ENCODE data around the gene MTFMT.

DNA sequence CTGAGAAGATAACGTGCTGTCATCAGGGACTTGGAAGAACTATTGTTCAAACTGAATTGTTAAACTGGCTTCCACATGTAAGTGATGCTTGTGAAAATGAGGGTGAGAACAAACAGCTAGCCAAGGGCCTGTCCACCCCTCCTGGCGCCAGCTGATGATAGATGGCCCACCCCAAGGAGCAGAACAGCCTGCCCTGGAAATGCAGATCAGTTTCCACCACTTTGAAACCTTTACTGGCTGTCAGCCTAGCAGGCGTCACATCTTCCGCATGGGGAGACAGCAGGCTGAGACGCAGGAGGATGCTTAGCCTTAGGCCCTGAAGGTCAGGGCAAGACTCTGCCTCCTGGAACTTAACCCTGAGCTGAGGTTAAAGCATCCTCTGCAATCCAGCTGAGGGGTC is 9.4 kb upstream of the MTFMT start:
- no peak for TF ChIP-seq RAD21 (IDR thresholded peaks at IDR 0.05; ENCODE audit: low read depth)
- TF ChIP-seq, protein P1, sequence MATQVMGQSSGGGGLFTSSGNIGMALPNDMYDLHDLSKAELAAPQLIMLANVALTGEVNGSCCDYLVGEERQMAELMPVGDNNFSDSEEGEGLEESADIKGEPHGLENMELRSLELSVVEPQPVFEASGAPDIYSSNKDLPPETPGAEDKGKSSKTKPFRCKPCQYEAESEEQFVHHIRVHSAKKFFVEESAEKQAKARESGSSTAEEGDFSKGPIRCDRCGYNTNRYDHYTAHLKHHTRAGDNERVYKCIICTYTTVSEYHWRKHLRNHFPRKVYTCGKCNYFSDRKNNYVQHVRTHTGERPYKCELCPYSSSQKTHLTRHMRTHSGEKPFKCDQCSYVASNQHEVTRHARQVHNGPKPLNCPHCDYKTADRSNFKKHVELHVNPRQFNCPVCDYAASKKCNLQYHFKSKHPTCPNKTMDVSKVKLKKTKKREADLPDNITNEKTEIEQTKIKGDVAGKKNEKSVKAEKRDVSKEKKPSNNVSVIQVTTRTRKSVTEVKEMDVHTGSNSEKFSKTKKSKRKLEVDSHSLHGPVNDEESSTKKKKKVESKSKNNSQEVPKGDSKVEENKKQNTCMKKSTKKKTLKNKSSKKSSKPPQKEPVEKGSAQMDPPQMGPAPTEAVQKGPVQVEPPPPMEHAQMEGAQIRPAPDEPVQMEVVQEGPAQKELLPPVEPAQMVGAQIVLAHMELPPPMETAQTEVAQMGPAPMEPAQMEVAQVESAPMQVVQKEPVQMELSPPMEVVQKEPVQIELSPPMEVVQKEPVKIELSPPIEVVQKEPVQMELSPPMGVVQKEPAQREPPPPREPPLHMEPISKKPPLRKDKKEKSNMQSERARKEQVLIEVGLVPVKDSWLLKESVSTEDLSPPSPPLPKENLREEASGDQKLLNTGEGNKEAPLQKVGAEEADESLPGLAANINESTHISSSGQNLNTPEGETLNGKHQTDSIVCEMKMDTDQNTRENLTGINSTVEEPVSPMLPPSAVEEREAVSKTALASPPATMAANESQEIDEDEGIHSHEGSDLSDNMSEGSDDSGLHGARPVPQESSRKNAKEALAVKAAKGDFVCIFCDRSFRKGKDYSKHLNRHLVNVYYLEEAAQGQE (IDR thresholded peaks at IDR 0.05; ENCODE audit: low read depth), result no peak
- TF ChIP-seq, protein P2, sequence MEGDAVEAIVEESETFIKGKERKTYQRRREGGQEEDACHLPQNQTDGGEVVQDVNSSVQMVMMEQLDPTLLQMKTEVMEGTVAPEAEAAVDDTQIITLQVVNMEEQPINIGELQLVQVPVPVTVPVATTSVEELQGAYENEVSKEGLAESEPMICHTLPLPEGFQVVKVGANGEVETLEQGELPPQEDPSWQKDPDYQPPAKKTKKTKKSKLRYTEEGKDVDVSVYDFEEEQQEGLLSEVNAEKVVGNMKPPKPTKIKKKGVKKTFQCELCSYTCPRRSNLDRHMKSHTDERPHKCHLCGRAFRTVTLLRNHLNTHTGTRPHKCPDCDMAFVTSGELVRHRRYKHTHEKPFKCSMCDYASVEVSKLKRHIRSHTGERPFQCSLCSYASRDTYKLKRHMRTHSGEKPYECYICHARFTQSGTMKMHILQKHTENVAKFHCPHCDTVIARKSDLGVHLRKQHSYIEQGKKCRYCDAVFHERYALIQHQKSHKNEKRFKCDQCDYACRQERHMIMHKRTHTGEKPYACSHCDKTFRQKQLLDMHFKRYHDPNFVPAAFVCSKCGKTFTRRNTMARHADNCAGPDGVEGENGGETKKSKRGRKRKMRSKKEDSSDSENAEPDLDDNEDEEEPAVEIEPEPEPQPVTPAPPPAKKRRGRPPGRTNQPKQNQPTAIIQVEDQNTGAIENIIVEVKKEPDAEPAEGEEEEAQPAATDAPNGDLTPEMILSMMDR (IDR thresholded peaks at IDR 0.05 in 2 of 3, conservative IDR thresholded peaks at IDR 0.05 in 1 of 3; ENCODE audit: borderline replicate concordance in 1 of 3, insufficient read depth in 1 of 3, low read depth in 2 of 3, low read length in 2 of 3), result no peak
- TF ChIP-seq YY1 (IDR thresholded peaks at IDR 0.05; ENCODE audit: extremely low read depth, insufficient replicate concordance, low read depth, low read length), result no peak
- no peak for TF ChIP-seq POLR2A (IDR thresholded peaks at IDR 0.05; ENCODE audit: borderline replicate concordance, extremely low read depth, insufficient read depth, insufficient read length)
- TF ChIP-seq SIN3A (IDR thresholded peaks at IDR 0.05; ENCODE audit: low read depth), result no peak
- TF ChIP-seq, protein P3, sequence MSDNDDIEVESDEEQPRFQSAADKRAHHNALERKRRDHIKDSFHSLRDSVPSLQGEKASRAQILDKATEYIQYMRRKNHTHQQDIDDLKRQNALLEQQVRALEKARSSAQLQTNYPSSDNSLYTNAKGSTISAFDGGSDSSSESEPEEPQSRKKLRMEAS (IDR thresholded peaks at IDR 0.05), result no peak
- TF ChIP-seq ZNF274 (IDR thresholded peaks at IDR 0.05; ENCODE audit: low read depth, low read length), result no peak
- no peak for TF ChIP-seq ZFX (IDR thresholded peaks at IDR 0.05)
- no peak for TF ChIP-seq EZH2 (IDR thresholded peaks at IDR 0.05)
- no peak for TF ChIP-seq EZH2phosphoT487 (IDR thresholded peaks at IDR 0.05; ENCODE audit: borderline replicate concordance)
- no peak for TF ChIP-seq EGR1 (IDR thresholded peaks at IDR 0.05; ENCODE audit: low read depth)
- TF ChIP-seq POLR2AphosphoS5 (IDR thresholded peaks at IDR 0.05; ENCODE audit: low read depth, low read length), result no peak

Data from HCT116 (cell line).